AG09319 (cell line): Measurements from ENCODE around the gene KCTD7.
"Not testable (repeated sequence)": the region's sequence is repeated elsewhere in the genome, so short reads cannot be mapped to it uniquely, and the experiment has no call there.

Experiments
- DNase-seq: peaks from one replicate; pipeline ENCODE4 v3.0.0-alpha.2; 2010; ENCODE audit warnings: low read depth; ENCODE audit errors: extremely low read depth
- CTCF ChIP-seq: IDR thresholded peaks from 2 replicates; pipeline ENCODE4 v1.5.1; 2011; ENCODE audit warnings: low read depth, mild to moderate bottlenecking, inconsistent platforms, low read length, moderate library complexity

The KCTD7 gene

DNA sequence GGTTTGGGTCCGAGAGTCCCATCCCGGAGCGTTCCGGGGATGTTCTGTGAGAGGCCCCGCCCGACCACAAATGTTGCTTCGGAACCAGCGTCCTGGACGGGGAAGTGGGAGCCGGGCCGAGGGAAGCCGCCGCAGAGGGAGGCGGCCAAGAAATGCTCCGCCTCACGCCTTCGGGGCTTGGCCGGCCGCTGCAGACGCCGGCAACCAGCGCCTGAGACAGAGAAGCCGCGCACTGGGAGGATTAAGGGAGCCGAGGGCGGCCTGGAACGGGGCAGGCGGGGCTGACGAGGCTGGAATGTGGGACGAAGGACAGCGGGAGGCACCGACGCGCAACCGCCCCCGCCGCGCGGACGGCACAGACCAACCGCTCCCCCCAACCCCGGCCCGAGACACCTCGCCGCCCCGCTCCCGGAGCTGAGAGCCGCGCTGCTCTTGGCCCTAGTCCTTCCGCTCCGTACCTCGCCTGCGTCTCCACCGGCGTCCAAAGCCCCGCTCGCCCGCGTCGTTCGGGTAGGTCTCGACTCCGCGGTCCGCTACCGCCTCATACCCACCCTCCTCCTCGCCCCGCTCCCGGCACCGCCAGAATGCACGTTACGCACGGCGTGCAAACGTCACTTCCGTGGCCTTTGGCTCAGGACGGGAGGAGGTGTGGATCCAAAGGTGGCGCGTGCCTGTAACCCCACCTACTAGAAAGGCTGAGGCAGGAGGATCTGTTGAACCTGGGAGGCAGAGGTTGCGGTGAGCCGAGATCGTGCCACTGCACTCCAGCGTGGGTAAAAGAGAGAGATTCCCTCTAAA is 36.7 kb upstream of the KCTD7 start:
- DNase-seq = peak; percentile 50
- no peak for TF ChIP-seq CTCF

DNA sequence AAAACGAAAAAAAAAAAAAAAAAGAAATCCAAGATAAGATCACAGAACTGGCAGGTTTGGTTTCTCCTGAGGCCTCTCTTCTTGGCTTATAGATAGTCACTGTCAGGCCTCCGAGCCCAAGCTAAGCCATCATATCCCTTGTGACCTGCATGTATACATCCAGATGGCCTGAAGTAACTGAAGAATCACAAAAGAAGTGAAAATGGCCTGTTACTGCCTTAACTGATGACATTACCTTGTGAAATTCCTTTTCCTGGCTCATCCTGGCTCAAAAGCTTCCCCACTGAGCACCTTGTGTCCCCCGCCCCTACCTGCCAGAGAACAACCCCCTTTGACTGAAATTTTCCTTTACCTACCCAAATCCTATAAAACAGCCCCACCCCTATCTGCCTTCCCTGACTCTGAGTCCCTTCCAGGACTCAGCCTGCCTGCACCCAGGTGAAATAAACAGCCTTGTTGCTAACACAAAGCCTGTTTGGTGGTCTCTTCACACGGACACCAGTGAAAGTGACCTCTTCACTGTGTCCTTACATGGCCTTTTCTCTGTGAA is 36.0 kb upstream of the KCTD7 start:
- DNase-seq = not testable (repeated sequence)

DNA sequence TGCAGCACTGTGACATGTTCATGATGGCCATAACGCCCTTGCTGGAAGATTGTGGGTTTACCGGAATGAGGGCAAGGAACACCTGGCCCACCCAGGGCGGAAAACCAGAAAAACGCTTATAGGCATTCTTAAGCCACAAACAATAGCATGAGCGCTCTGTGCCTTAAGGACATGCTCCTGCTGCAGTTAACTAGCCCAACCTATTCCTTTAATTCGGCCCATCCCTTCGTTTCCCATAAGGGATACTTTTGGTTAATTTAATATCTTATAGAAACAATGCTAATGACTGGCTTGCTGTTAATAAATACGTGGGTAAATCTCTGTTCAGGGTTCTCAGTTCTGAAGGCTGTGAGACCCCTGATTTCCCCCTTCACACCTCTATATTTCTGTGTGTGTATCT is 34.6 kb upstream of the KCTD7 start:
- DNase-seq = not testable (repeated sequence)

DNA sequence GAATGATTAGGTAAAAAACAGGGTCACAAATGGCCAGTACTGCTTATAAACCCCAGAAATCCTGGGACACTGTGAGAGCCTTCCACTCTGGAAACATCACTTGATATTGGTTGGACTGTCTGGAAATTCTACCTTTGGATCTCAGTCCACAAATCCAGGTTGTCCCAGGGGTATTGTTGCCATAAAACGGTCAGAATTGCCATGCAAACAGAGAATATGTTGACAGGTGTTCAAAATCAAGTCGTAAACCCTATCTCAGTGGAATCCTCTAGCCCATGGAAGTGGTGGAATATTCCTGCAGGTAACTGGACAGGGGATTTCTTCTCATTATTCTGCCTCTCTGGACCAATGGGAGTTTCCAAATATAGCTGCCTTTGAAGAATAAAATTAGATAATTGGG is 31.2 kb upstream of the KCTD7 start:
- no peak for TF ChIP-seq CTCF
- DNase-seq = no peak

GRCh38 chr7:66602159-66602558 is 26.5 kb upstream of the KCTD7 start:
- DNase-seq = no peak
- no peak for TF ChIP-seq CTCF

DNA sequence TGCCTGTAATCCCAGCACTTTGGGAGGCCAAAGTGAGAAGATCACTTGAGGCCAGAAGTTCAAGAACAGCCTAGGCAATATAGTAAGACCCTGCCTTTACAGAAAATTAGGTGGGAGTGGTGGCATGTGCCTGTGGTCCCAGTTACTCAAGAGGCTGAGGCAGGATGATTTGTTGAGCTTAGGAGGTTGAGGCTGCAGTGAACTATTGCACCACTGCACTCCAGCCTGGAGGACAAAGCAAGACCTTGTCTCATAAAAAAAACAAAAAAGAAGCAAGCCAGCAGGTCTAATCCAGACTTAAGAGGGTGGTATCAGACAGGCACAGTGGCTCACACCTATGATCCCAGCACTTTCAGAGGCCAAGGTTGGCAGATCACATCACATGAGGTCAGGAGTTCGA is 24.5 kb upstream of the KCTD7 start:
- no peak for DNase-seq
- TF ChIP-seq CTCF = no peak

- not testable (repeated sequence) for DNase-seq
These were observed 22.0 kb upstream of the KCTD7 start for GRCh38 chr7:66606540-66607291.

DNA sequence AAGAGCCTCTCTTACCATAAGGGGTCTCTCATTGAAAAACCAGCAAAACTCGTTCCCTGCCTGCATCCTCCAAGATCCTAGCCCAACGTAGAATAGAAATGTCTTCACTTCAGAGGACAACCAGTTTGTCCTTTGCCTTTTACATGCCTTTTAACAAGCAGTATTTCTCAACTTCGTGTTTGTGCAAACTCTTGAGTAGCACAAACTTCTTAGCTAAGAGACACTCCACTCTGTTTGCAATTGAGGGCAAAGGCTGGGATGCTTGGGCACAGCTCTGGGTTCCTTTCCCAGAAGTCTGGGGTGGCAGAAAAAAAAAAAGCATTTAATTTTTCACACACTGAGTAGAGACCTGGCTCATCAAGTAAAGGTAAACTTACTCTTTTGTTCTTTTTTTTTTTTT is 19.5 kb upstream of the KCTD7 start:
- no peak for TF ChIP-seq CTCF
- DNase-seq = no peak

DNA sequence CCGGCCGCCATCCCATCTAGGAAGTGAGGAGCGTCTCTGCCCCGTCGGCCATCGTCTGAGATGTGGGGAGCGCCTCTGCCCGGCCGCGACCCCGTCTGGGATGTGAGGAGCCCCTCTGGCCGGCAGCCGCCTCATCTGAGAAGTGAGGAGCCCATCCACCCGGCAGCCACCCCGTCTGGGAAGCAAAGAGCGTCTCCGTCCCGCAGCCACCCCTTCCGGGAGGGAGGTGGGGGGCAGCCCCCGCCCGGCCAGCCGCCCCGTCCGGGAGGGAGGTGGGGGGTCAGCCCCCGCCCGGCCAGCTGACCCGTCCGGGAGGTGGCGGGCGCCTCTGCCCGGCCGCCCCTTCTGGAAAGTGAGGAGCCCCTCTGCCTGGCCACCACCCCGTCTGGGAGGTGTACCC is 14.1 kb upstream of the KCTD7 start:
- not testable (repeated sequence) for DNase-seq
